H9 (cell line): Measurements from ENCODE around the gene PAK1. TPM values are rescaled to one million over a fixed set of nuclear protein-coding genes. Genes with fewer than 3 reads are reported as not detected.
"Not testable (repeated sequence)": the region's sequence is repeated elsewhere in the genome, so short reads cannot be mapped to it uniquely, and the experiment has no call there.

Source experiments
- DNase-seq: peaks from one replicate; pipeline ENCODE4 v3.0.0-alpha.2; 2017
- H2AFZ ChIP-seq: one replicate; pipeline ENCODE4 v1.6.1; 2013; ENCODE audit warnings: mild to moderate bottlenecking, low read length, control low read depth, moderate library complexity
- H2AK5ac ChIP-seq: 2 replicates; pipeline ENCODE4 v1.6.1; 2013; ENCODE audit warnings: low read length, control low read depth, mixed read lengths; ENCODE audit not compliant: insufficient read length
- H2BK120ac ChIP-seq: one replicate; pipeline ENCODE4 v1.6.1; 2013; ENCODE audit warnings: low read depth, mild to moderate bottlenecking, low read length, control low read depth, inconsistent platforms; ENCODE audit not compliant: poor library complexity, severe bottlenecking
- H2BK12ac ChIP-seq: 2 replicates; pipeline ENCODE4 v1.6.1; 2013; ENCODE audit warnings: low read length, control low read depth, mixed read lengths, low read depth; ENCODE audit not compliant: insufficient read length
- H2BK15ac ChIP-seq: 2 replicates; pipeline ENCODE4 v1.6.1; 2013; ENCODE audit warnings: low read depth, low read length, control low read depth
- H2BK20ac ChIP-seq: one replicate; pipeline ENCODE4 v1.6.1; 2013; ENCODE audit warnings: low read depth, mild to moderate bottlenecking, low read length, control low read depth, inconsistent platforms; ENCODE audit not compliant: poor library complexity, severe bottlenecking
- H2BK5ac ChIP-seq: 2 replicates; pipeline ENCODE4 v1.6.1; 2013; ENCODE audit warnings: low read length, control low read depth, mixed read lengths; ENCODE audit not compliant: insufficient read length
- H3K14ac ChIP-seq: 2 replicates; pipeline ENCODE4 v1.6.1; 2013; ENCODE audit warnings: low read length, control low read depth; ENCODE audit not compliant: insufficient read depth
- H3K18ac ChIP-seq: 2 replicates; pipeline ENCODE4 v1.6.1; 2013; ENCODE audit warnings: low read depth, mild to moderate bottlenecking, mixed read lengths, low read length, control low read depth; ENCODE audit not compliant: insufficient read length
- H3K23ac ChIP-seq: 2 replicates; pipeline ENCODE4 v1.6.1; 2013; ENCODE audit warnings: low read length, control low read depth, mixed read lengths, low read depth; ENCODE audit not compliant: insufficient read length
- H3K23me2 ChIP-seq: 2 replicates; pipeline ENCODE4 v1.6.1; 2013; ENCODE audit warnings: low read depth, mild to moderate bottlenecking, mixed read lengths, low read length, control low read depth; ENCODE audit not compliant: insufficient read length, poor library complexity, severe bottlenecking
- H3K27ac ChIP-seq: 2 replicates; pipeline ENCODE4 v1.5.1; 2013; ENCODE audit warnings: low read length, control low read depth, mixed read lengths, low read depth; ENCODE audit not compliant: insufficient read length
- H3K27me3 ChIP-seq: 2 replicates; pipeline ENCODE4 v1.6.1; 2013; ENCODE audit warnings: low read length, control low read depth, inconsistent platforms; ENCODE audit not compliant: insufficient read depth
- H3K4ac ChIP-seq: 2 replicates; pipeline ENCODE4 v1.6.1; 2013; ENCODE audit warnings: low read depth, mild to moderate bottlenecking, control low read depth, inconsistent platforms, low read length, moderate library complexity
- H3K4me1 ChIP-seq: 2 replicates; pipeline ENCODE4 v1.6.1; 2013; ENCODE audit warnings: low read length, control low read depth, inconsistent platforms; ENCODE audit not compliant: insufficient read depth
- H3K4me2 ChIP-seq: 2 replicates; pipeline ENCODE4 v1.6.1; 2013; ENCODE audit warnings: low read length, control low read depth, mixed read lengths; ENCODE audit not compliant: insufficient read length, insufficient read depth
- H3K56ac ChIP-seq: 2 replicates; pipeline ENCODE4 v1.6.1; 2013; ENCODE audit warnings: low read depth, mild to moderate bottlenecking, mixed read lengths, low read length, control low read depth; ENCODE audit not compliant: insufficient read length
- H3K79me1 ChIP-seq: 2 replicates; pipeline ENCODE4 v1.6.1; 2013; ENCODE audit warnings: low read depth, mild to moderate bottlenecking, moderate library complexity, low read length, control low read depth, inconsistent platforms; ENCODE audit not compliant: insufficient read depth, poor library complexity, severe bottlenecking
- H3K79me2 ChIP-seq: 2 replicates; pipeline ENCODE4 v1.6.1; 2013; ENCODE audit warnings: low read length, control low read depth, inconsistent platforms; ENCODE audit not compliant: insufficient read depth
- H3K9ac ChIP-seq: 2 replicates; pipeline ENCODE4 v1.6.1; 2013; ENCODE audit warnings: low read length, control low read depth, mixed read lengths; ENCODE audit not compliant: insufficient read length; ENCODE audit errors: extremely low read depth
- H3K9me3 ChIP-seq: one replicate; pipeline ENCODE4 v1.6.1; 2013; ENCODE audit warnings: low read depth, low read length, inconsistent platforms; ENCODE audit not compliant: control insufficient read depth
- H3T11ph ChIP-seq: one replicate; pipeline ENCODE4 v1.6.1; 2013; ENCODE audit warnings: mild to moderate bottlenecking, low read length, control low read depth, inconsistent platforms
- H4K20me1 ChIP-seq: one replicate; pipeline ENCODE4 v1.6.1; 2013; ENCODE audit not compliant: control insufficient read depth, insufficient read length, insufficient read depth
- H4K5ac ChIP-seq: 2 replicates; pipeline ENCODE4 v1.6.1; 2013; ENCODE audit warnings: low read depth, mild to moderate bottlenecking, mixed read lengths, low read length, control low read depth; ENCODE audit not compliant: insufficient read length
- H4K8ac ChIP-seq: replicated peaks from 2 replicates; pipeline ENCODE4 v1.6.1; 2013; ENCODE audit warnings: low read length, control low read depth, mixed read lengths, low read depth; ENCODE audit not compliant: insufficient read length
- H4K91ac ChIP-seq: 2 replicates; pipeline ENCODE4 v1.6.1; 2013; ENCODE audit warnings: low read depth, mild to moderate bottlenecking, moderate library complexity, mixed read lengths, low read length, control low read depth; ENCODE audit not compliant: insufficient read length
- H3K27ac Mint-ChIP-seq, 3 experiments: 2 replicates in 2 of 3; 3 replicates in 1 of 3; pipeline ENCODE4 v1.8.0; 2020 to 2021; ENCODE audit warnings: mixed read lengths in 3 of 3, mild to moderate bottlenecking in 1 of 3, moderate library complexity in 1 of 3
- H3K27me3 Mint-ChIP-seq: 2 replicates; pipeline ENCODE4 v1.8.0; 2021; ENCODE audit warnings: low read depth, mild to moderate bottlenecking, moderate library complexity, mixed read lengths
- H3K36me3 Mint-ChIP-seq, 3 experiments: 2 replicates in 2 of 3; 3 replicates in 1 of 3; pipeline ENCODE4 v1.8.0; 2020 to 2021; ENCODE audit warnings: low read depth in 3 of 3, mixed read lengths in 3 of 3; ENCODE audit not compliant: insufficient read depth in 1 of 3
- H3K4me1 Mint-ChIP-seq, 2 experiments: 2 replicates each; pipeline ENCODE4 v1.8.0; 2020; ENCODE audit warnings: mixed read lengths in 2 of 2
- H3K4me3 Mint-ChIP-seq, 2 experiments: 2 replicates in 1 of 2; 3 replicates in 1 of 2; pipeline ENCODE4 v1.8.0; 2020 to 2021; ENCODE audit warnings: mild to moderate bottlenecking in 2 of 2, mixed read lengths in 2 of 2, moderate library complexity in 1 of 2
- H3K9me3 Mint-ChIP-seq, 2 experiments: 2 replicates in 1 of 2; 3 replicates in 1 of 2; pipeline ENCODE4 v1.8.0; 2020; ENCODE audit warnings: mild to moderate bottlenecking in 2 of 2, mixed read lengths in 2 of 2, moderate library complexity in 1 of 2
- WGBS: extraction: QIAGEN DNeasy Blood & Tissue Kit; methylation state at CpG from one replicate; pipeline ENCODE4 v1.1.7; 2013; ENCODE audit warnings: missing lambda C conversion rate, low lambda C conversion rate, mixed read lengths; ENCODE audit not compliant: insufficient read length; ENCODE audit errors: extremely low coverage; 5-methylcytosine and 5-hydroxymethylcytosine counted together
- total RNA-seq: library from RNA; stranded (reverse); gene quantifications from 2 replicates; pipeline ENCODE4 v1.2.1, GENCODE V29; 2021
- TF ChIP-seq, protein P1 (sequence below): fragments of 200-600 bp; sonication (generic); conservative IDR thresholded peaks from 3 replicates; pipeline ENCODE4 v1.8.0; 2021; ENCODE audit warnings: antibody characterized with exemption, mild to moderate bottlenecking

The PAK1 gene
- total RNA-seq, 1 experiment from 2014 or later: 122 TPM

DNA sequence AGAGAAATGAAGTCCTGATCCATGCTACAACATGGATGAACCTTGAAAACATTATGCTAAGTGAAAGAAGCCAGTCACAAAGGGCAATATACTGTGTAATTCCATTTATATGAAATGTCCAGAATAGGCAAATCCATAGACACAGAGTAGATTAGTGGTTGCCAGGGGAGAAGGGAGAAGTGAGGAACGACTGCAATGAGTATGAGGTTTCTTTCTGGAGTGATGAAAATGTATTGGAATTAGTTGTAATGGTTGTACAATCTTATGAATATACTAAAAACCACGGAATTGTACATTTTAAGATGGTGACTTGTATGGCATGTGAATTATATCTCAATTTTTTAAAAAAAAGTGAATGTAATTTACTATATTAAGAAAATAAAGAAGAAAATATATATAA is 89.3 kb downstream of the PAK1 start:
- H3K27ac Mint-ChIP-seq: no peak overlapping the region
- H3K9ac ChIP-seq: no peak overlapping the region
- no CpG with 5 or more reads among the region's 2 CpGs for WGBS

DNA sequence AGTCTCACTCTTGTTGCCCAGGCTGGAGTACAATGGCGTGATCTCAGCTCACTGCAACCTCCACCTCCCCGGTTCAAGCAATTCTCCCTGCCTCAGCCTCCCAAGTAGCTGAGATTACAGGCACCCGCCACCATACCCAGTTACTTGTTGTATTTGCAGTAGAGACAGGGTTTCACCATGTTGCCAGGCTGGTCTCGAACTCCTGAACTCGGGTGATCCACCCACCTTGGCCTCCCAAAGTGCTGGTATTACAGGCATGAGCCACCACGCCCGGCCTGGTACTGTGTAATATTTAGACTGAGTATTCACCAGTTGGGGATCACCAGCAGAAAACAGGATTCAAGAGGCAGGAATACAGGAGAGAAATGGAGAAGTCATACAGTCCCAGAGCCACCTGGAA is 90.5 kb downstream of the PAK1 start:
- H3K14ac ChIP-seq, H2BK20ac ChIP-seq, H3K27me3 Mint-ChIP-seq, H3K56ac ChIP-seq, H2AFZ ChIP-seq, H3K9me3 ChIP-seq, H3K4me1 Mint-ChIP-seq, DNase-seq, H3K4ac ChIP-seq, H4K8ac ChIP-seq, H3K18ac ChIP-seq, H4K91ac ChIP-seq, H3K27ac Mint-ChIP-seq, H3K79me2 ChIP-seq, H2BK120ac ChIP-seq, H3K23me2 ChIP-seq, H3K27ac ChIP-seq, H2AK5ac ChIP-seq, H3K4me2 ChIP-seq, H4K20me1 ChIP-seq, H2BK12ac ChIP-seq, H3T11ph ChIP-seq, H3K27me3 ChIP-seq, H2BK15ac ChIP-seq, H3K79me1 ChIP-seq, H2BK5ac ChIP-seq, H4K5ac ChIP-seq, H3K4me3 Mint-ChIP-seq, H3K9ac ChIP-seq, H3K23ac ChIP-seq, H3K9me3 Mint-ChIP-seq, H3K4me1 ChIP-seq: not testable (repeated sequence)
- no CpG with 5 or more reads among the region's 7 CpGs for WGBS
- peaks cover 14 to 32% (median 29%) of the 10 kb centered on the region in 3 experiments; a peak in 6 of 7 replicates for H3K36me3 Mint-ChIP-seq

More for the DNA sequence above, 89.3 kb downstream of the PAK1 start:
- Histone ChIP-seq H2AFZ (no peak overlapping the region), H3K9me3 (no peaks in the 10 kb centered on the region), H3K4me1 (no peaks in the 10 kb centered on the region), H2BK20ac (no peak overlapping the region), H4K8ac (no peak overlapping the region), H3K23ac (no peak overlapping the region), H3K27ac (no peak overlapping the region), H3K79me1 (peaks cover 2% of the 10 kb centered on the region), H3K18ac (no peak overlapping the region), H3K14ac (no peak overlapping the region), H2BK120ac (no peak overlapping the region), H2BK5ac (no peak overlapping the region), H4K20me1 (no peaks in the 10 kb centered on the region), H3K4ac (no peak overlapping the region), H2AK5ac (no peak overlapping the region), H3K56ac (no peak overlapping the region), H2BK15ac (no peak overlapping the region), H3T11ph (no peak overlapping the region), H3K79me2 (no peaks in the 10 kb centered on the region), H3K23me2 (no peaks in the 10 kb centered on the region), H4K5ac (no peak overlapping the region), H4K91ac (no peak overlapping the region), H2BK12ac (no peak overlapping the region), H3K4me2 (no peak overlapping the region), H3K27me3 (no peaks in the 10 kb centered on the region)
- no peaks in the 10 kb centered on the region for H3K4me1 Mint-ChIP-seq
- H3K36me3 Mint-ChIP-seq: peaks cover 10 to 27% (median 26%) of the 10 kb centered on the region in 3 experiments; a peak in 6 of 7 replicates
- TF ChIP-seq, protein P1, sequence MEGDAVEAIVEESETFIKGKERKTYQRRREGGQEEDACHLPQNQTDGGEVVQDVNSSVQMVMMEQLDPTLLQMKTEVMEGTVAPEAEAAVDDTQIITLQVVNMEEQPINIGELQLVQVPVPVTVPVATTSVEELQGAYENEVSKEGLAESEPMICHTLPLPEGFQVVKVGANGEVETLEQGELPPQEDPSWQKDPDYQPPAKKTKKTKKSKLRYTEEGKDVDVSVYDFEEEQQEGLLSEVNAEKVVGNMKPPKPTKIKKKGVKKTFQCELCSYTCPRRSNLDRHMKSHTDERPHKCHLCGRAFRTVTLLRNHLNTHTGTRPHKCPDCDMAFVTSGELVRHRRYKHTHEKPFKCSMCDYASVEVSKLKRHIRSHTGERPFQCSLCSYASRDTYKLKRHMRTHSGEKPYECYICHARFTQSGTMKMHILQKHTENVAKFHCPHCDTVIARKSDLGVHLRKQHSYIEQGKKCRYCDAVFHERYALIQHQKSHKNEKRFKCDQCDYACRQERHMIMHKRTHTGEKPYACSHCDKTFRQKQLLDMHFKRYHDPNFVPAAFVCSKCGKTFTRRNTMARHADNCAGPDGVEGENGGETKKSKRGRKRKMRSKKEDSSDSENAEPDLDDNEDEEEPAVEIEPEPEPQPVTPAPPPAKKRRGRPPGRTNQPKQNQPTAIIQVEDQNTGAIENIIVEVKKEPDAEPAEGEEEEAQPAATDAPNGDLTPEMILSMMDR: no peak
- H3K9me3 Mint-ChIP-seq: no peaks in the 10 kb centered on the region
- no peak for DNase-seq
- H3K27me3 Mint-ChIP-seq: no peaks in the 10 kb centered on the region
- H3K4me3 Mint-ChIP-seq: no peak overlapping the region
